Thyroid gland (tissue), 4 donors: ENCODE results near the gene CTAG1A. TPM values are rescaled to one million over a fixed set of nuclear protein-coding genes. Genes with fewer than 3 reads are reported as not detected.
"Not testable (repeated sequence)": the region's sequence is repeated elsewhere in the genome, so short reads cannot be mapped to it uniquely, and the experiment has no call there.

Experiments used
- DNase-seq, 2 donors: peaks; one replicate each; pipeline ENCODE4 v3.0.0-alpha.2; 2019
- H3K27ac ChIP-seq, 3 donors: fragments of 200-600 bp; sonication (generic); 1 replicate in 2 of 3; 2 replicates in 1 of 3; pipeline ENCODE4 v1.5.1; 2016 to 2019; ENCODE audit warnings: mild to moderate bottlenecking in 1 of 3, moderate library complexity in 1 of 3
- H3K27me3 ChIP-seq: fragments of 200-600 bp; sonication (generic); one replicate; pipeline ENCODE4 v1.5.1; 2019
- H3K36me3 ChIP-seq, 2 donors: fragments of 200-600 bp; sonication (generic); one replicate each; pipeline ENCODE4 v1.5.1; 2016 to 2019
- H3K4me1 ChIP-seq, 2 donors: fragments of 200-600 bp; sonication (generic); one replicate each; pipeline ENCODE4 v1.5.1; 2017 to 2019
- H3K4me3 ChIP-seq, 3 donors: fragments of 200-600 bp; sonication (generic); replicated peaks in 1 of 3; 1 replicate in 2 of 3; 2 replicates in 1 of 3; pipeline ENCODE4 v1.5.1; 2016; ENCODE audit warnings: mild to moderate bottlenecking in 1 of 3
- H3K9me3 ChIP-seq: fragments of 200-600 bp; sonication (generic); one replicate; pipeline ENCODE4 v1.5.1; 2017
- POLR2A ChIP-seq, 2 donors: fragments of 450-650 bp; IDR thresholded peaks; one replicate each; pipeline ENCODE4 v1.6.1; 2017; ENCODE audit warnings: antibody characterized with exemption in 2 of 2, mild to moderate bottlenecking in 2 of 2, moderate library complexity in 1 of 2
- WGBS, 2 donors: methylation state at CpG; one replicate each; pipeline ENCODE4 v1.1.5; 2017; 5-methylcytosine and 5-hydroxymethylcytosine counted together
- intact Hi-C: fragments of 100-400 bp; cut with DNase I; formaldehyde crosslinking; loops from one replicate; pipeline ENCODE4 v1.15.1; 2023
- total RNA-seq, 4 donors: library from RNA; depleted of rRNA; stranded (reverse); fragments of >200 nt; gene quantifications; one replicate each; pipeline ENCODE4 v1.2.3, GENCODE V29; 2016
- TF ChIP-seq, protein P1 (sequence below), 6 experiments: fragments of 200-600 bp in 3 of 6; fragments of 450-650 bp in 3 of 6; sonication (generic) in 3 of 6; IDR thresholded peaks; one replicate each; pipeline ENCODE4 v1.5.1; 2016 to 2019; ENCODE audit warnings: antibody characterized with exemption in 6 of 6, mild to moderate bottlenecking in 2 of 6, inconsistent platforms in 1 of 6, moderate library complexity in 1 of 6

Gene CTAG1A
- total RNA-seq, 4 donors from 2014 or later = not detected

DNA sequence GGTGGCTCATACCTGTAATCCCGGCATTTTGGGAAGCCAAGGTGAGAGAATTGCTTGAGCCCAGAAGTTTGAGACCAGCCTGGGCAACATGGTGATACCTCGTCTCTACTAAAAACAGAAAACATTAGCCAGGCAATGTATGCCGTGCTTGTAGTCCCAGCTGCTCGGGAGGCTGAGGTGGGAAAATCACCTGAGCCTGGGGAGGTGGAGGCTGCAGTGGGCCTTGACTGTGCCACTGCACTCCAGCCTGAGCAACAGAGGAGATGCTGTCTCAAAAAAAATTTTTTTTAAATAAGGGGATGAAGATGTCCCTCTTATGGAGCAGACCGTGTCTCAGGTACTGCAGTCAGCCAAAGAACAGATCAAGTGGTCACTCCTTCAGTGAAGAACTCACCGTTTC, 20.6 kb downstream of the CTAG1A start:
- TF ChIP-seq, protein P1, sequence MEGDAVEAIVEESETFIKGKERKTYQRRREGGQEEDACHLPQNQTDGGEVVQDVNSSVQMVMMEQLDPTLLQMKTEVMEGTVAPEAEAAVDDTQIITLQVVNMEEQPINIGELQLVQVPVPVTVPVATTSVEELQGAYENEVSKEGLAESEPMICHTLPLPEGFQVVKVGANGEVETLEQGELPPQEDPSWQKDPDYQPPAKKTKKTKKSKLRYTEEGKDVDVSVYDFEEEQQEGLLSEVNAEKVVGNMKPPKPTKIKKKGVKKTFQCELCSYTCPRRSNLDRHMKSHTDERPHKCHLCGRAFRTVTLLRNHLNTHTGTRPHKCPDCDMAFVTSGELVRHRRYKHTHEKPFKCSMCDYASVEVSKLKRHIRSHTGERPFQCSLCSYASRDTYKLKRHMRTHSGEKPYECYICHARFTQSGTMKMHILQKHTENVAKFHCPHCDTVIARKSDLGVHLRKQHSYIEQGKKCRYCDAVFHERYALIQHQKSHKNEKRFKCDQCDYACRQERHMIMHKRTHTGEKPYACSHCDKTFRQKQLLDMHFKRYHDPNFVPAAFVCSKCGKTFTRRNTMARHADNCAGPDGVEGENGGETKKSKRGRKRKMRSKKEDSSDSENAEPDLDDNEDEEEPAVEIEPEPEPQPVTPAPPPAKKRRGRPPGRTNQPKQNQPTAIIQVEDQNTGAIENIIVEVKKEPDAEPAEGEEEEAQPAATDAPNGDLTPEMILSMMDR (IDR thresholded peaks at IDR 0.05) = no peak
- TF ChIP-seq POLR2A (IDR thresholded peaks at IDR 0.05) = no peak
- Histone ChIP-seq H3K36me3 (no peaks in the 10 kb centered on the region), H3K4me1 (no peaks in the 10 kb centered on the region), H3K27ac (no peak overlapping the region), H3K9me3 (no peaks in the 10 kb centered on the region), H3K4me3 (no peak overlapping the region), H3K27me3 (no peaks in the 10 kb centered on the region)
- DNase-seq = no peak
- intact Hi-C loops = no loop called here
- WGBS, 2 donors = 72 to 75% methylated on average over 5 to 6 of the region's 6 CpGs

DNA sequence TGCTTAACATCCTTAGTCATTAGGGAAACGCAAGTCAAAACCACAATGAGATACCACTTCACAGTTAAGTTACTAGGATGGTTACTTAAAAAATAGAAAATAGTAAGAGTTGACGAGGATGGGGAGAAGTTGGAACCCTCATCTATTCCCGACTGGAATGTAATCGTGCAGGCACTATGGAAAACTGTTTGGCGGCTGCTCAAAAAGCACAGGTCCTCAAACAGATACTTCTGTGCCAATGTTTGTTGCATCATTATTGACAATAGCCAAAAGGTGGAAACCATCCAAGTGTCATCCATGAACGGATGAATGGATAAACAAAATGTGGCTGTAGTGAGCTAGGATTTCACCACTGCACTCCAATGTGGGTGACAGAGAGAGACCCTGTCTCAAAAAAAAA, 22.4 kb downstream of the CTAG1A start:
- WGBS, 2 donors = 41 to 62% methylated on average over 6 of the region's 6 CpGs
- intact Hi-C loops = no loop called here
- peak in 1 of 2 donors; percentile 19 for DNase-seq

DNA sequence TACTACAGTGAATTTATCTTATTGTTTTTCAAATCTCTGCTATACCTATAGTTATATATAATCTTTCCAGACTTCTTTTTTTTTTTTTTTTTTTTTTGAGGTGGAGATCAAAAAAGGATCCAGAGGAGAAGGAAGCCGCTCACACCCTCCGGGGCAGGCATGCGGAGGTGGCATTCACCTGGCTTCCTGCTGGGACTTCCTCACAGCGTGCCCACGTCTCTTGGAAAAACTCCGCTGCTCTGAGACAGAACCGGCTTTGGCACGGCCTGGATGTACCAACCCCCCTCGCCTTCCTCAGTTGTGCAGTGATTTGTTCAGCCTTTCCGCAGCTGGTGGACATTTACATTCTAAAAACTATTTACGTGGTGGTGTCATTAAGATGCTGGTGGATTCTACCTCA, 23.0 kb downstream of the CTAG1A start:
- H3K4me3 ChIP-seq, H3K27ac ChIP-seq, intact Hi-C loops, H3K9me3 ChIP-seq, H3K4me1 ChIP-seq, DNase-seq, H3K36me3 ChIP-seq, H3K27me3 ChIP-seq: not testable (repeated sequence)
- WGBS, 2 donors = 69 to 72% methylated on average over 10 to 11 of the region's 11 CpGs

More for the DNA sequence above, 22.4 kb downstream of the CTAG1A start:
- Histone ChIP-seq H3K27me3 (no peaks in the 10 kb centered on the region), H3K4me3 (no peak overlapping the region), H3K4me1 (no peaks in the 10 kb centered on the region), H3K9me3 (no peaks in the 10 kb centered on the region), H3K36me3 (no peaks in the 10 kb centered on the region), H3K27ac (no peak overlapping the region)
- TF ChIP-seq, protein P1 (IDR thresholded peaks at IDR 0.05) = no peak
- no peak for TF ChIP-seq POLR2A (IDR thresholded peaks at IDR 0.05)

DNA sequence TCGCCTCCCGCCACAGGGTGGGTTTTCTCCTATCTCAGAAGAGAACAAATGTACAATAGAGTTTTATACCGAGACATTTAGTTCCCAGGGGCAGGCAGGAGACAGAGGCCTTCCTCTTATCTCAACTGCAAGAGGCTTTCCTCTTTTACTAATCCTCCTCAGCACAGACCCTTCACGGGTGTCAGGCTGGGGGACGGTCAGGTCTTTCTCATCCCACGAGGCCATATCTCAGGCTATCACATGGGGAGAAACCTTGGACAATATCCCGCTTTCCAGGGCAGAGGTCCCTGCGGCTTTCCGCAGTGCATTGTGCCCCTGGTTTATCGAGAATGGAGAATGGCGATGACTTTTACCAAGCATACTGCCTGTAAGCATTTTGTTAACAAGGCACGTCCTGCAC, 23.9 kb downstream of the CTAG1A start:
- H3K9me3 ChIP-seq, H3K27ac ChIP-seq, H3K4me1 ChIP-seq, DNase-seq, intact Hi-C loops, H3K4me3 ChIP-seq, H3K36me3 ChIP-seq, H3K27me3 ChIP-seq: not testable (repeated sequence)
- WGBS, 2 donors = 85 to 93% methylated on average over 7 to 12 of the region's 12 CpGs

DNA sequence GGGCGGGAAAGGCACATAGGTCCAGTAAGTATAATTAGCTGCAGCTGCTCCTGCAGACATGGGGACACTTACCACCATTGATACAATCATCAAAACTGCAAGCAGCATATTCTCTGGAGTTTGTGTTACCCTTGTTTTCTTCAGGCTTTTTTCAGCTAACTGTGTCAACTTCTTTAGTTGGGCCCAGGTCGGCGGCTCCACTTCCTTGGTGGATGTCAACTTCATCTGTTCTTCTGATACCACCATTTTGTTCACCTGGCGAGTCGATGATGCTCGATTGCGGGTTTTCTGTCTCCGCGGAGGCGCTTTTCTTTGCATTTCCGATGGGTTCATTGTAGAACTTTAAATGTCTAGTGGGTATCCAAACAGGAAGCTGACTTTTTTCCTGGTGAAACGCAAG, 26.2 kb downstream of the CTAG1A start:
- H3K4me1 ChIP-seq, H3K9me3 ChIP-seq, intact Hi-C loops, H3K4me3 ChIP-seq, H3K27ac ChIP-seq, DNase-seq, H3K36me3 ChIP-seq, H3K27me3 ChIP-seq: not testable (repeated sequence)
- 91% methylated on average over 12 of the region's 12 CpGs for WGBS, 2 donors

DNA sequence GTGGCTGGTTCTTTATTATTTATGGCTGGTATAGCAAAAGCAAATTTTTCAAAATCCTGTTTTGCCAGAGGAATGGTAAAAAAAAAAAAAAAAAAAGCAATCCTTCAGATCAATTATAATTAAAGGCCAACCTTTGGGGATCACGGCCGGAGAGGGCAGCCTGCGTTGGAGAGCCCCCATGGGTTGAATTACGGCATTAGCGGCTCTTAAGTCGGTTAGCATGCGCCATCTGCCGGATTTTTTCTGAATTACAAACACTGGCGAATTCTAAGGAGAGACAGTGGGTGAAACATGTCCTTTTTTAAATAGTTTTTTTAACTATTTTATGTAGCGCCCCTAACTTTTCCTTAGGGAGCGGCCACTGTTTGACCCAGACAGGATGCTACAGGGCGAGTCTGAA, 28.7 kb downstream of the CTAG1A start:
- H3K9me3 ChIP-seq, intact Hi-C loops, H3K27me3 ChIP-seq, H3K4me3 ChIP-seq, H3K36me3 ChIP-seq, H3K4me1 ChIP-seq, DNase-seq, H3K27ac ChIP-seq: not testable (repeated sequence)
- 13 to 20% methylated on average over 3 to 5 of the region's 12 CpGs for WGBS, 2 donors

DNA sequence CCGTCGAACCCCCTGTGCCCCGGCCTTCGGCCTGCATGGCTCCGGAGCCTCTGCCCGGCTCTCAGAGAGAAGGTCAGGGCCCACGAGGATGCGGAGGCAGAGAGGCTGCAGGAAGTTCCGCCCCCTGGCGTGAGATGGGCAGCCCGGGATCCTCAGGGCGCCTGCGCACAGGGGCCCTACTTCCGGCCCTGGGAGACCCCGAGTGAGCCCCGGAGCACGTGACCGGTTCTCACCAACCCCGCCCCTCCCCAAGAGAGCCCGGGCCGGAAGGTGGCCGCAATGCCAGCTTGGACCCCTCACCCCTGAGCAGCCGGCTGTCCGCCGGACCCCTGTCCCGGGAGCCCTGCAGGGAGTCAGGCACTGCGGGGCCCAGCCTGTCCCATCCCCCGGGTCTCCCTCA, 34.2 kb downstream of the CTAG1A start, which contains the start of gene CTAG1B:
TSS of gene CTAG1B (minus strand) at position 101 of the 400 bp plus-strand sequence. CDS start at position 37, 64 bp downstream.
- H3K27me3 ChIP-seq, intact Hi-C loops, H3K36me3 ChIP-seq, H3K4me1 ChIP-seq, DNase-seq, H3K9me3 ChIP-seq, H3K4me3 ChIP-seq, H3K27ac ChIP-seq: not testable (repeated sequence)
- no CpG with 5 or more reads among the region's 28 CpGs for WGBS, 2 donors

DNA sequence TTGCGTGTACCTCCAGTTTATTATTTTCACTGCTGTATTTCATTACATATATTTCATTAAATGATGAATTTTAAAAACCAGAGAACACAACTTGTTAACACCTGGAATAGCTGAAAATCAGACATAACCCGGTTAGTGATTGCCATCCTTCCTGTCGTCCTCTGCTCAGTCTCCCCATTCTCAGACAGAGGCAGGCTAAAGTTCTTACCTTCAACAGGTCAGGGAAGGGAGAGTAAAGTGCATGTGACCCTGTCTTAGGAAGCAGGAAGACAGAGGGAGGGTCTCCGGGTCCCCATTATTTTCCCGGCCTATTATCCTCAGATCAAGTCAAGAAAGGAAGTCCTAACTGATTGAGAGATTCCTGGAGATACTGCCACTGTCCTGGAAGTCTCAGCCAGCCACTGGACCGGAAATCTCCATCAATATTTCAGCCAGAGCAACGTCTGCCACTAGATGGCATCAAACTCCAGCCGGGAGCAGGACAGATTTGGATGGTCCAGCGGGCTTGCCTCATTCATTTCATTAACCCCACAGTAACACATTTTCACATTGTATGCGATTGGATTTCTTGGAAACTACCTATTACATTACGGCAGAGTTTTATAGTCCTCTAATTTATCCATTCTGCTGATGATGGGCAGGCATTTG, 36.0 kb downstream of the CTAG1A start:
- no CpG with 5 or more reads among the region's 11 CpGs for WGBS, 2 donors
- H3K4me1 ChIP-seq, H3K4me3 ChIP-seq, intact Hi-C loops, H3K36me3 ChIP-seq, H3K27ac ChIP-seq, H3K27me3 ChIP-seq, DNase-seq, H3K9me3 ChIP-seq: not testable (repeated sequence)

DNA sequence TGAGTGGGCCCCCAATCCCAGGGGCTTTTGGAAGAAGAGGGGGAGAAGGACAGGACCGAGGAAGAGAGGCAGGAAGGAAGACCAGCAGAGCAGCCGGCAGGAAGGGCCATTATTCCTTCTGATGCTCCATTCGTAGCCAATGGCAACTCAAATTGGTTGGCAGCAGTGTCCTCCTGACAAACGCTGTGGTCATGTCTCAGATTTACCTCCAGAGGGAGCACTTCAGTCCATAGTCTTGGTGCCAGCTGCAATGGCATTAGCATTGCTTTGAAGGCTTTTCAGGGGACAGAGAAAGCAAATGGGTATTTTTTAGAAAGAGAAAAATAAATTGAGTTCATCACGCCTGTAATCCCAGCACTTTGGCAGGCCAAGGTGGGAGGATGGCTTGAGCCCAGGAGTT, 44.0 kb downstream of the CTAG1A start:
- intact Hi-C loops, H3K9me3 ChIP-seq, H3K4me1 ChIP-seq, H3K27me3 ChIP-seq, DNase-seq, H3K27ac ChIP-seq, H3K4me3 ChIP-seq, H3K36me3 ChIP-seq: not testable (repeated sequence)
- WGBS, 2 donors = no CpG with 5 or more reads among the region's 5 CpGs

DNA sequence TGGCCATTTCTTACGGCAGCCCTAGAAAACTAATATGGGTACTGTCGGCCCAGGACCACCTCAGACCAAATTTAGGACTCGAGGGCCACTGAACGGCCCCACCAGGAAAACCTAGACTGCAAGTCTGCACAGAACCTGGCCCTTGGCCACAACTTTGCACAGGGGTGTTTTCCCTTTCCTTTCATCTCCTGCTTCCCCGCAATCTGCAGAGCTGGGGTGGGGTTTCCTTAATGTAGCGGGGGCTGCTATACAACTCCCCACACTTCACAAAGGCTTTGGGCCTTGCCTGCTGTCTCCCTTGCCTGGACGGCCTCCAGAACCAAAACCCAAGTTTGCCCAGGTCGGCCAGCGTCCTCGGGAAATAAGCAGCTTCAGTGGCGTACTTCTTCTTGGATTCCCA, 46.0 kb downstream of the CTAG1A start:
- H3K36me3 ChIP-seq, intact Hi-C loops, H3K27ac ChIP-seq, H3K9me3 ChIP-seq, DNase-seq, H3K27me3 ChIP-seq, H3K4me1 ChIP-seq, H3K4me3 ChIP-seq: not testable (repeated sequence)
- no CpG with 5 or more reads among the region's 11 CpGs for WGBS, 2 donors

DNA sequence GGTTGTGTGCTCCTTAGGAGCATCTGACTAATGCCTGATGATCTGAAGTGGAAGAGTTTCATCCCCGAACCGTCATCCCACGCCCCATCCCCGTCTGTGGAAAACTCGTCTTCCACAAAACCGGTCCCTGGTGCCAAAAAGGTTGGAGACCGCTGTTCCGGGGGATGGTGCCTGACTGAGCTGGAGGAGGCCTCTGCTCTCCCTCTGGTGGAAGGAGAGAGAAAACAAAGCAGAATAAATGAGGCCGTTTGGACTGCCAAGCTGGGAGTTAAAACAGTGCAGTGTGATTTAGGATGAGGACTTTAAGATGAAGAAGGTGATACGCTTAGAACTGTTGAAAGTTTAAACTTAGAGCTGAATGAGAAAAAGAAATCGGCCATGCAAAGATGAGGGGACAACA, 48.7 kb downstream of the CTAG1A start:
- DNase-seq, H3K27ac ChIP-seq, H3K4me1 ChIP-seq, H3K4me3 ChIP-seq, H3K9me3 ChIP-seq, H3K27me3 ChIP-seq, H3K36me3 ChIP-seq, intact Hi-C loops: not testable (repeated sequence)
- WGBS, 2 donors = no CpG with 5 or more reads among the region's 11 CpGs
